ENCODE data around the gene APOBEC2.

GRCh38 chr6:41065550-41066026 lies 12.6 kb downstream of the APOBEC2 start:
- TF ChIP-seq CTCF (IDR thresholded peaks at IDR 0.05; ENCODE audit: borderline replicate concordance, extremely low read depth, low read length, poor library complexity, severe bottlenecking) (no peak), EZH2 (IDR thresholded peaks at IDR 0.05; ENCODE audit: borderline replicate concordance, low read depth, low read length, severe bottlenecking) (no peak)
